HG03280 (cell line): ENCODE data around the gene ATP1B2.

Source experiments
- ATAC-seq: cut with Tn5 transposase; IDR thresholded peaks from one replicate; pipeline ENCODE4 v1.9.1; 2021; ENCODE audit warnings: mild to moderate bottlenecking, moderate library complexity; ENCODE audit not compliant: unreplicated experiment

ATP1B2 gene

DNA sequence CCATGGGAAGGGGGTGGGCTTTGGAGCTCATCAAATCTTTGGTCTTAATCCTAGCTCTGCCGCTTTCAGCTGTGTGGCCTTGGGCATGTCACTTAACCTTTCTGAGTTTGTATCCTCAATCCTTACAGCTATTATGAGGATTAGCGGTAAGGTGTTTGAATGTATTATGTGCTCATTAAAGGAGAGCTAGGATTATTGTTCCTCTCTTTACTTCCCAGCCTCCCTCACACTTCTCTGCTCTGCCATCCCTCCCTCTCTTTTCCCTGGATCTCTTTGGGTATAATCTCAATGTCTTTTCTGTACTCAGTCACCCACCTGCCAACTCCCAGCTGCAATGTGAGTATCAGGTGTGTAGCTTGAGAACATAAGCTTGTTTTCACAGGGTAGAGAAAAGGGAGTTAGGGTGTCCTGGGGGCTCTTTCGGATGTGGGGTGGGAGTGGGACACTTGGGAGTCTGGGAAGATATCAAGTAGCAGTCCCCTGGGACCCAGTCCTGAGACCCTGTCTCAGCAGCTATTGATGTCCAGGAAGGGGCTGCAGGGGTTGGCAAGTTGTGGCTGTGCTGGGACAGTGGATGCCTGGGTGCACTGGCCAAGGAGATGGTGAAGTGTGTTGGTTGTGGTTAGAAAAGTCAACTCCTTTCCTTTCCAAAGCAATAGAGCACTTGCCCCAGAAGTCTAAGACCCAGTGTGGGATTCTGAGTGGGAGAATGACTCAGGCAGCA lies 56.1 kb downstream of the ATP1B2 start:
- no peak for ATAC-seq
